Bronchial epithelial cell (primary cell): ENCODE measurements around the gene MASP1. TPM values are rescaled to one million over a fixed set of nuclear protein-coding genes. Genes with fewer than 3 reads are reported as not detected.

Source experiments
- DNase-seq: peaks from one replicate; pipeline ENCODE4 v3.0.0-alpha.2; 2010; ENCODE audit warnings: low read depth
- FAIRE-seq: peaks from 2 replicates; lab custom pipeline; 2011; peaks lifted over from hg19 to GRCh38; lab: Jason Lieb, UNC
- H3K27me3 ChIP-seq: 2 replicates; pipeline ENCODE4 v1.5.1; 2011; ENCODE audit warnings: low read length; ENCODE audit not compliant: control insufficient read depth, insufficient read depth
- H3K36me3 ChIP-seq: 2 replicates; pipeline ENCODE4 v1.5.1; 2011; ENCODE audit warnings: low read length; ENCODE audit not compliant: control insufficient read depth, insufficient read depth
- H3K4me3 ChIP-seq: 2 replicates; pipeline ENCODE4 v1.5.1; 2011; ENCODE audit warnings: mild to moderate bottlenecking, low read depth, low read length, control low read depth
- CTCF ChIP-seq: IDR thresholded peaks from 2 replicates; pipeline ENCODE4 v1.5.1; 2011; ENCODE audit warnings: mild to moderate bottlenecking, moderate library complexity, low read length, control low read depth, inconsistent platforms; ENCODE audit not compliant: insufficient read depth, severe bottlenecking
- total RNA-seq: library from RNA; depleted of rRNA; stranded (reverse); fragments of >200 nt; gene quantifications from 2 replicates; pipeline ENCODE4 v1.2.1, GENCODE V29; 2014

The MASP1 gene
- total RNA-seq, 1 donor from 2014 or later, result 3.9 TPM

GRCh38 chr3:187256051-187256616, 35.4 kb downstream of the MASP1 start:
- FAIRE-seq (no peak), DNase-seq (no peak)
- Histone ChIP-seq H3K36me3 (no peaks in the 10 kb centered on the region), H3K4me3 (no peak overlapping the region), H3K27me3 (peaks cover 6% of the 10 kb centered on the region)
- TF ChIP-seq CTCF, result no peak

- Histone ChIP-seq H3K36me3 (no peaks in the 10 kb centered on the region), H3K27me3 (peaks cover 6% of the 10 kb centered on the region), H3K4me3 (no peak overlapping the region)
- DNase-seq (no peak), FAIRE-seq (no peak)
- no peak for TF ChIP-seq CTCF
Measured at GRCh38 chr3:187255314-187255713, 36.2 kb downstream of the MASP1 start.

GRCh38 chr3:187252311-187252710, 39.2 kb downstream of the MASP1 start:
- H3K27me3 ChIP-seq, result peaks cover 9% of the 10 kb centered on the region
- TF ChIP-seq CTCF, result no peak
- H3K4me3 ChIP-seq, result no peak overlapping the region
- no peaks in the 10 kb centered on the region for H3K36me3 ChIP-seq
- no peak for DNase-seq
- no peak for FAIRE-seq

- H3K4me3 ChIP-seq, result no peak overlapping the region
- no peak for TF ChIP-seq CTCF
- no peaks in the 10 kb centered on the region for H3K36me3 ChIP-seq
- H3K27me3 ChIP-seq, result peaks cover 9% of the 10 kb centered on the region
- DNase-seq, result no peak
- FAIRE-seq, result no peak
Measured at GRCh38 chr3:187251599-187251998, 39.9 kb downstream of the MASP1 start.

GRCh38 chr3:187247398-187247797, 44.1 kb downstream of the MASP1 start:
- FAIRE-seq (no peak), DNase-seq (no peak)
- peaks cover 4% of the 10 kb centered on the region for H3K27me3 ChIP-seq
- no peak overlapping the region for H3K4me3 ChIP-seq
- no peaks in the 10 kb centered on the region for H3K36me3 ChIP-seq
- TF ChIP-seq CTCF, result no peak

GRCh38 chr3:187243933-187244524, 47.5 kb downstream of the MASP1 start:
- FAIRE-seq, result no peak
- Histone ChIP-seq H3K36me3 (no peaks in the 10 kb centered on the region), H3K4me3 (no peak overlapping the region), H3K27me3 (no peaks in the 10 kb centered on the region)
- no peak for TF ChIP-seq CTCF
- no peak for DNase-seq
